ENCODE results near the gene ABCA1.

The ABCA1 gene

DNA sequence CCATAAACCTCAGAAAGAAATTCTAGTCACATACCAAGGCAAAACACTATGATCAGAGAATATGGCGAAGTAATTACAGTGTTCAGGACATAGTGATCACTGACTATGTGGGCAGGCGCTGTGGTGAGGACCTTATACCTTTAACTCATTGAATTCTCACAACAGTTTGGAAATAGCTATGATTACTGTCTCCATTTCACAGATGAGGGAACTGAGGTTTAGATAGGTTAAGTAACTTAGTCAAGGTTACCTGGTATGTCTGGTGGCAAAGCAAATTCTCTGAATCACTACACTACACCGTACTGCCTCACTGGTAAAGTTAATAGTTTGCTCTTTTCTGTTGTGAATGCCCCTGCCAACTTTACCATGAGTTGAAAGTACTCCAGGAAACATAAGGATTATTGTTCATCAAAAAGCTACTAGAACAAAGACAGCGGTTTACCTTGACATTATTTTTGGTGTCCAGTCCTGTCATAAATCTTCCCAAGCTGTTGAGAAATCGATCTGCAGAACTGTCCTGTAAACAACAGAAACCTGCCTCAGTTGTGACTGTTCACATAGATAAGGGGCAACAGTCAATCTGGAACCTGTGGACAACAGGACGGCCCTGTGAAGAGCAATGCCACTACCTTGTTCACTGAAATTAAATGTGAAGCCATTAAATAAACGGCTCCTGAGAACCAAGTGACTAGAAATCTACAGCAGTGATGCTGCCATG is 127.7 kb downstream of the ABCA1 start:
- H2AFZ ChIP-seq (ENCODE audit: low read depth, low read length): no peak overlapping the region
- peaks cover 88% of the 10 kb centered on the region for H3K36me3 ChIP-seq (ENCODE audit: insufficient read depth, low read length)
- no peak overlapping the region for H3K4me3 ChIP-seq (ENCODE audit: low read length)
- no peaks in the 10 kb centered on the region for H3K4me1 ChIP-seq (ENCODE audit: insufficient read depth, low read length)
- no peaks in the 10 kb centered on the region for H3K9me3 ChIP-seq (ENCODE audit: low read length)
- no peaks in the 10 kb centered on the region for H3K27me3 ChIP-seq (ENCODE audit: insufficient read depth, low read length)

DNA sequence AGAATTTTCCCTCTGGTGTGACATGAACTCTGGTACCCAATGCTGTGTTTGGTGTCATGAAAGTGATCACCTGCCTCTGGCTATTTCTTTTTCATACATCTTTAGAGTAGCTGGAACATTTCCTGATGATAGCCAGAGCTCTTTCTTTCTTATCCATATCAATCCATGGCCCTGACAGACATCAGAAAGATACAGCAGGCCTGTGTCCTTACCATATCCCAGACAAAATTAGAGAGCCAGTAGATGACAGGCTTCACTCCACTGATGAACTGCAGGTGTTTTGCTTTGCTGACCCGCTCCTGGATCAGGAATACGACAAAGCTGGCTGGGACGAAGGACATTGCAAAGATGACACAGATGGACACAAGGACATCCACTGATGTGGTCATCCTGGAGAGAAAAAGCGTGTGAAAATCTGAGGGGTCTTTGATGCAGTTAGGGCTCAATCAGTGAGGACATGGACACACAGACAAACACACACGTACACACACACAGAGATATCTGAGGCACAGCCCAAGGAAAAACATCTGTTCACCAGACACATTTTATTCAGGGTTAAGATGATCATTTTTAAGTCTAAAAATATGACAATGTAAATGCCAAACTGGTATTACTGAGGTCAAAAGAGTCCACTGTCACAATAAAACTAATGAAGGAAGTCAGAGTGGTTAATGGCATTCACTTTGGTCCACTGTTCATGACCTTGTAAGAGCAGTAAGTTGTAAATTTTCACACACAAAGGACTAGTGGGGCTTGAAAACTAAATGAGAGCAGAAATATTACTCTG is 129.6 kb downstream of the ABCA1 start:
- peaks cover 90% of the 10 kb centered on the region for H3K36me3 ChIP-seq (ENCODE audit: insufficient read depth, low read length)
- no peaks in the 10 kb centered on the region for H3K9me3 ChIP-seq (ENCODE audit: low read length)
- no peak overlapping the region for H3K4me3 ChIP-seq (ENCODE audit: low read length)
- no peak overlapping the region for H2AFZ ChIP-seq (ENCODE audit: low read depth, low read length)
- H3K27me3 ChIP-seq (ENCODE audit: insufficient read depth, low read length): no peaks in the 10 kb centered on the region
- no peaks in the 10 kb centered on the region for H3K4me1 ChIP-seq (ENCODE audit: insufficient read depth, low read length)

DNA sequence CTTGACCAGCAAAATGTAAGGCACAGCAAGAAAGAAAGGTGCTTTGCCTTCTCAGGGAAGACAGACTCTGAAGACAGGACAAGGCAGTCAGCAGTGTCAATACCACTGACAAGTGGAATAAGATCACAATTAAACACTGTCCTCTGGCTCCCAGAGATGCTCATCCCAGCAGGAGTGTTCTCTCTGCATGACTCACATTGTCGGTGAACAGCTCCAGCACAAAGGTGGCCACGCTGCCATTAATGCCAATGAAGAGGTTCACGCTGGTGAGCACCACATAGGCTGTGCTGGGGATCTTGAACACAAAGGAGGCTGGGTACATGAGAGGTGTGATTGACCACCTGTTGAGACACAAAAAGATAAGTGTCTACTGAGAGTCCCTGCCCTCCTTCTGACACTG is 132.1 kb downstream of the ABCA1 start:
- no peak overlapping the region for H3K4me3 ChIP-seq (ENCODE audit: low read length)
- no peaks in the 10 kb centered on the region for H3K27me3 ChIP-seq (ENCODE audit: insufficient read depth, low read length)
- H2AFZ ChIP-seq (ENCODE audit: low read depth, low read length): no peak overlapping the region
- H3K4me1 ChIP-seq (ENCODE audit: insufficient read depth, low read length): no peaks in the 10 kb centered on the region
- no peaks in the 10 kb centered on the region for H3K9me3 ChIP-seq (ENCODE audit: low read length)
- peaks cover 95% of the 10 kb centered on the region for H3K36me3 ChIP-seq (ENCODE audit: insufficient read depth, low read length)

DNA sequence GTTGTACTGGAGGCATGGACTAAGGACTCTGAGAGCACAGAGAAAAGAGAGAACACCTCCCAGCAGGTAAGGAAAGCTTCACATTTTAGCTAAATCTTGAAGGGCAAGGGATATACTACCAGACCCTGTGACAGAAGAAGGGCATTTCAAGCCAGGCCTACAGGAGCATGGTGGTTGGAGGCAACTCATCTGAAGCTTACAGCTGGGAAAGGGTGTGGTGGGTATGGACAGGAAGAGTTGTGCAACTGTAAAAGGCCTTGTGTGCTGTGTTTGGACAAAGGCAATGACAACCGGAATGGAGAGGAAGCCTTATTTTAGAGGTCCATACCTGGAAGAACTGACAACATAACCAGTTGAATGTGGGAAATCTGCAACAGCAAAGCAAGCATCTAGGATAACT is 132.9 kb downstream of the ABCA1 start:
- H3K9me3 ChIP-seq (ENCODE audit: low read length): no peaks in the 10 kb centered on the region
- H3K36me3 ChIP-seq (ENCODE audit: insufficient read depth, low read length): peaks cover 94% of the 10 kb centered on the region

DNA sequence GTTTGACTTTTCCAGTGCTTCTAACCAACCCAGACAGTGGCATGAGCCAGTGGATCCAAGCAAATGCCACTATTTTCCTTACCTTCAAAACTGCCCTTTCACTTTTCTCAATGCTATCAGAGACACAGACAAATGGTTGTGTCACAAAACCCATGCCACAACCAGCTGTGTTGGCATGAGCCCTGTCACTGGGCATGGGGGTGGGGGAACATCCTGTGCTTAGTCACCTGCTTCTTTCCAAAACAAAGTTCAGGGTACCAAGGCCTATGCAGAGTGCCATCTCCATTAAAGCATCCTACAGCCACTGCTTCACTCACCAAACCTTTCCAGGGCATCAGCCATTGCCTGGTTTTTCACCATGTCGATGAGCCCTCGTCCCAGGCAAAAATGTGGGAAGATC is 133.9 kb downstream of the ABCA1 start:
- Histone ChIP-seq H3K4me1 (ENCODE audit: insufficient read depth, low read length) (no peaks in the 10 kb centered on the region), H2AFZ (ENCODE audit: low read depth, low read length) (no peak overlapping the region), H3K4me3 (ENCODE audit: low read length) (no peak overlapping the region), H3K9me3 (ENCODE audit: low read length) (no peaks in the 10 kb centered on the region), H3K36me3 (ENCODE audit: insufficient read depth, low read length) (peaks cover 95% of the 10 kb centered on the region), H3K27me3 (ENCODE audit: insufficient read depth, low read length) (no peaks in the 10 kb centered on the region)

More for the DNA sequence above, 132.9 kb downstream of the ABCA1 start:
- Histone ChIP-seq H3K4me1 (ENCODE audit: insufficient read depth, low read length) (no peaks in the 10 kb centered on the region), H2AFZ (ENCODE audit: low read depth, low read length) (no peak overlapping the region), H3K4me3 (ENCODE audit: low read length) (no peak overlapping the region), H3K27me3 (ENCODE audit: insufficient read depth, low read length) (no peaks in the 10 kb centered on the region)

DNA sequence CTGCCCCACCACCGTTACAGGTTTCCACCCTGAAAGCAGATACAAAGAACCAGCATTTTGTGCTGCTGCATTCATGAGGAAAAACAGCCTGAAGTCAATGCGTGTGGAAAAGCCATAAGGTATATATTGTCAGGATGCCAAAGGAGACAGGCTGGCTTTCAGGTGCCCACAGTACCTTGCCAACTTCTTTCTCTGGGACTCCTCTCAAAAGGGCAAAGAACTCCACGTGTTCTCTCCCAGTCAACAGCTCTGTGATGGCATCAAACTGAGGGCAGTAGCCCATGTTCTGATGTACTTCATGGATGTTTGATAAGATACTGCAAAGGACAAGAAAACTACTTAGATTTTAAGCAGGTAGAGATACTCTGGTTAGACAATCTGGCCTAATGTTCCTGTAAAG is 139.7 kb downstream of the ABCA1 start:
- Histone ChIP-seq H3K36me3 (ENCODE audit: insufficient read depth, low read length) (peaks cover 97% of the 10 kb centered on the region), H3K4me3 (ENCODE audit: low read length) (no peak overlapping the region)

DNA sequence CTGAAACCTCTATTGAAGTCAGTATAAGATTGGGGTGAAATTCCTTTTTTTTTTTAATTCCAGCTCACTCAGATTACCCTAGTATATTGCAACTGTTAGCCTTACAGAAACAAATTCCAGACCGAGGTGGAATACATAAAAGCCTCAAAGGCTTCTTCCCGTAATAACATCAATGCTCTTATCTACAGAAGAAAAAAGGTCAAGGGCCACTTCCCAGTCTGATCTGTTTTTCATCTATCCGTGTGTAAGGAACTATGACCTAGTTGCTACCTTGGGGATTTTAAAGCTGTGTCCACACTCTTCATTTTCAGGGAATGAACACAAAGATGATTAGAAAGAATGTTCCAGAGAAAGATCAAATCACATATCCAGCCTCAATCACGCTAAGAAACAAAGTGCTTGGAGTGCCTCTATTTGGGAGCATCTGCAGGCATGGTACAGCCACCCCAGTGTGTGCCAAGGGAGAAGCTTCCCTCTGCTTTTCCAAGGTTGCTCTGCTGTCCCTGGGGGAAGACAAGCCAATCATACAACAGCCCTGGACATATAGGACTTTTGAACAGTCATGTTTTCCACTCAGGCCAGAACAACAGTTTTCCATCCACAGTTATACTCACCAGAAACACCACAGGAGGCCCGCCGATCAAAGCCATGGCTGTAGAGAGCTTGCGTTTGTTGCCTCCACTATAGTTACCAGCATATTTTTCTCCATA is 140.5 kb downstream of the ABCA1 start:
- H3K4me3 ChIP-seq (ENCODE audit: low read length): no peak overlapping the region
- H3K9me3 ChIP-seq (ENCODE audit: low read length): no peaks in the 10 kb centered on the region
- no peaks in the 10 kb centered on the region for H3K27me3 ChIP-seq (ENCODE audit: insufficient read depth, low read length)
- H3K36me3 ChIP-seq (ENCODE audit: insufficient read depth, low read length): peaks cover 92% of the 10 kb centered on the region
- no peaks in the 10 kb centered on the region for H3K4me1 ChIP-seq (ENCODE audit: insufficient read depth, low read length)
- no peak overlapping the region for H2AFZ ChIP-seq (ENCODE audit: low read depth, low read length)

More for the DNA sequence above, 139.7 kb downstream of the ABCA1 start:
- Histone ChIP-seq H3K9me3 (ENCODE audit: low read length) (no peaks in the 10 kb centered on the region), H3K4me1 (ENCODE audit: insufficient read depth, low read length) (no peaks in the 10 kb centered on the region), H3K27me3 (ENCODE audit: insufficient read depth, low read length) (no peaks in the 10 kb centered on the region), H2AFZ (ENCODE audit: low read depth, low read length) (no peak overlapping the region)

DNA sequence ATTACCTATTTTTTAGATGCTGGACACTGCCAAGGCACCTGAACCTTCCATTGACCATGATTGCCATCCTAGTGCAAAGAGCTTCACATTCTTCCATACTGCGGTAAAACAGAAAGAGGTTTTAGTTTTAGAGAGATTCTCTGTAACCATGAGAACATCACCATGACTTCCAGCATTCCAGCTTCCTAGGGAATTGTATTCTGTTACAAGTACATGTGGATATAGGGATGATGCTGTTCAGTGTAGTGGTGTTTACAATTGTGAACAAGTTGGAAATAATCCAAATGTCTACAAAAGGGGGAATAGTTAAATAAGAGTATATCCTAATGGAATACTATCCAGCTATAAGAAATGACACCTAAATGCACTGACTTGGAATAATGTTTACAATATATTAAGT is 141.7 kb downstream of the ABCA1 start:
- Histone ChIP-seq H2AFZ (ENCODE audit: low read depth, low read length) (no peak overlapping the region), H3K27me3 (ENCODE audit: insufficient read depth, low read length) (no peaks in the 10 kb centered on the region), H3K4me3 (ENCODE audit: low read length) (no peak overlapping the region), H3K9me3 (ENCODE audit: low read length) (no peaks in the 10 kb centered on the region), H3K4me1 (ENCODE audit: insufficient read depth, low read length) (no peaks in the 10 kb centered on the region), H3K36me3 (ENCODE audit: insufficient read depth, low read length) (peaks cover 83% of the 10 kb centered on the region)

DNA sequence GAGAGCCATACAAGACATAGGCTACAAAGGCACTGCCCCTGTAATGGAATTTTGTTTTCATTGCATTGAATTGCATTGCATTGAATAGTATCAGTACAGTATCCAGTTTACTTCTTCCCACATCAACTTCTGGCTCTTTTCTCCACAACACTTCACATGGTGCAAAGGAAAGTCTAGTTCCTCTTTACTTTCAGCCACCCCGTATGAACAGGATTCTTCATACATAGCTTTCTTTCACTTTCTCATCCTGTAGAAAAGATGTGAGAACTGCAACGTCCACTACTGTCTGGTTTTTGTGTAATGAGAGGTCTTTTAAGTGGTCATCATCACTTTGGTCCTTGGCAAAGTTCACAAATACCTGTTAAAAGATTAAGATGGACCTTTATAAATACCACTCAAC is 143.9 kb downstream of the ABCA1 start:
- Histone ChIP-seq H3K4me3 (ENCODE audit: low read length) (no peak overlapping the region), H3K4me1 (ENCODE audit: insufficient read depth, low read length) (no peaks in the 10 kb centered on the region), H3K36me3 (ENCODE audit: insufficient read depth, low read length) (peaks cover 63% of the 10 kb centered on the region), H3K27me3 (ENCODE audit: insufficient read depth, low read length) (no peaks in the 10 kb centered on the region), H2AFZ (ENCODE audit: low read depth, low read length) (no peak overlapping the region), H3K9me3 (ENCODE audit: low read length) (no peaks in the 10 kb centered on the region)

DNA sequence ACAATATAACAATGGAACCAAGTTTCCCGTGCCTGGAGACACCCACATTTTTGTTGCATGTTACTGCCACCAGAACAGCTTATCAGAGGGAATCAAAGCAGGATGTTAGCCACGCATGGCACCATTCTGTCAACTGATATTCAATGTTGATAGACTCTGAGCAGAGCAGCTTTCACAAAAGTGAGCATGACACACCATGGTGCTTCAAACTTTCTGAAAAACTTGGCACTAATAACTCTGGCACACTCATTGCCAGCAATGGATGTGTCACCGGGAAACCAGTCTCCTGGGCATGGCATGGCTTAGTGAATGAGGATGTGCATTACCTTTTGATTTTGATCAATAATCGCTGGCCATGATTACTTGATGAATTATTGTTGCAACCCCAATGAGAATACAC is 144.4 kb downstream of the ABCA1 start:
- no peaks in the 10 kb centered on the region for H3K27me3 ChIP-seq (ENCODE audit: insufficient read depth, low read length)
- H3K4me1 ChIP-seq (ENCODE audit: insufficient read depth, low read length): no peaks in the 10 kb centered on the region
- H2AFZ ChIP-seq (ENCODE audit: low read depth, low read length): no peak overlapping the region
- H3K36me3 ChIP-seq (ENCODE audit: insufficient read depth, low read length): peaks cover 58% of the 10 kb centered on the region
- no peak overlapping the region for H3K4me3 ChIP-seq (ENCODE audit: low read length)
- H3K9me3 ChIP-seq (ENCODE audit: low read length): no peaks in the 10 kb centered on the region

DNA sequence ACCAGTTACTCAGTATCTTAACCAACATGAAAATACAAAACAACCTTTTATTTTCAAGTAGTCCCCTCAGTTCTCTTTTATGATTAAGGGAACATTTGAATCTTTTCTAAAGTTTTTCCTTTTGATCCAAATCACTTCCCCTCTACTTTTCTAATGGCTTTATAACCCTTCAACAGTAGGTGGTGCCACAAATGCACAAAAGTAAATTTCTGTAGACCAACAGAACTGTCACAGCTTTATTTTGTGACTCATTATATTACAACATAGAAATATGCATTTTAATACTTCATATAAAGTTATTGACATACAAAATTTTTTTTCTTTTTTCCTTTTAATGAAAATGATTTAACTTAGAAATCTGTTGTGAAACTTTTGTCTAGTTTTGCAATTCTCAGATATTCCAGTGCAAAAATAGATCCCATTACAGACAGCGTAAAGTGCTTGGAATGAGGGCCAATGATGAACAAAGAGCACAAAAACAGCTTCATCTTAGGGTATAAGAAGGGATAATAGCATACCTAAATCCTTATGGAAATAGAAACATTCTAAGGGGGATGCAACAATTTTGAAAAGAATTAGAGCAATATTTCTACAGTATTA is 147.1 kb downstream of the ABCA1 start:
- H3K27me3 ChIP-seq (ENCODE audit: insufficient read depth, low read length): no peaks in the 10 kb centered on the region
- H3K4me1 ChIP-seq (ENCODE audit: insufficient read depth, low read length): no peaks in the 10 kb centered on the region
- H2AFZ ChIP-seq (ENCODE audit: low read depth, low read length): no peak overlapping the region
- no peak overlapping the region for H3K4me3 ChIP-seq (ENCODE audit: low read length)
- peaks cover 31% of the 10 kb centered on the region for H3K36me3 ChIP-seq (ENCODE audit: insufficient read depth, low read length)
- no peaks in the 10 kb centered on the region for H3K9me3 ChIP-seq (ENCODE audit: low read length)

DNA sequence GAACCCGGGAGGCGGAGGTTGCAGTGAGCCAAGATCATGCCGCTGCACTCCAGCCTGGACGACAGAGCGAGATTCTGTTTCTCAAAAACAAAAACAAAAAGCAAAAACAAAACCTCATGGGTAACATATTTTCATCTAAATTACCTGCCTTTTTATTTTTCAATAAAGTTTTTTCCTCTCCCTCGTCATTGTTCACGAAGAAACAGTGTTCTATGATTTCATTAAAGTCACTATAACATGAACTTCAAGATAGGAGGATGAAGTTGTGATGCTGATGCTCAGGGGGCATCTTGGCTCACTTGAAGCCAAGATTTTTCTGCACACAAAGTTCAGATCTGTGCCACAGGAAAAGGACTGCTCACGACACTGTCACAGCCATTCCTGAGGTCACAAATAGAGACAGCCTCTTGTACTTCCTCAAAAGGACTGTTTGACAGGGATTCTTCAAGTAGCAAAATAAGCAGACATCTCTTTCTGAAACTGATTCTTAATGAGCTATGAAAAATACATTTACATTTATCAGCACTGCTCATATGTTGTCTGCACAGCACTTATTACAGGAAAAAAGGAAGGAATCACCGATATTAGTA is 147.9 kb downstream of the ABCA1 start:
- Histone ChIP-seq H3K27me3 (ENCODE audit: insufficient read depth, low read length) (no peaks in the 10 kb centered on the region), H3K36me3 (ENCODE audit: insufficient read depth, low read length) (peaks cover 23% of the 10 kb centered on the region), H3K9me3 (ENCODE audit: low read length) (no peaks in the 10 kb centered on the region), H3K4me3 (ENCODE audit: low read length) (no peak overlapping the region), H3K4me1 (ENCODE audit: insufficient read depth, low read length) (no peaks in the 10 kb centered on the region), H2AFZ (ENCODE audit: low read depth, low read length) (no peak overlapping the region)
